ENCODE results near the gene SORCS1.

GRCh38 chr10:106820579-106820978, 343.9 kb downstream of the SORCS1 start:
- TF ChIP-seq EZH2phosphoT487 (IDR thresholded peaks at IDR 0.05; ENCODE audit: insufficient read depth, low read depth) (no peak), EZH2 (IDR thresholded peaks at IDR 0.05; ENCODE audit: insufficient read depth, poor library complexity, severe bottlenecking) (no peak)

Data from GM23248 (cell line).